Endothelial cell of umbilical vein (primary cell): ENCODE data around the gene GLDN. TPM values are rescaled to one million over a fixed set of nuclear protein-coding genes. Genes with fewer than 3 reads are reported as not detected.

Experiments used
- BruUV-seq: library from RNA; stranded (reverse); fragments of 400-500 nt; replicated peaks from 2 replicates; lab custom pipeline; 2021; lab: Mats Ljungman, UMichigan
- CTCF ChIA-PET: fragments of 300-600, 350-600 bp; sonication (Branson Sonifier 250); formaldehyde crosslinking; loops from one replicate; lab custom pipeline; 2021; ENCODE audit warnings: antibody characterized with exemption, inconsistent platforms; lab: Charles Lee
- POLR2A ChIA-PET: fragments of 300-600, 350-600 bp; sonication (Branson Sonifier 250); formaldehyde crosslinking; loops from one replicate; lab custom pipeline; 2021; ENCODE audit warnings: antibody characterized with exemption, inconsistent platforms; lab: Charles Lee
- DNase-seq: peaks from one replicate; pipeline ENCODE4 v3.0.0-alpha.2; 2011; ENCODE audit warnings: low read depth, low spot score
- FAIRE-seq: peaks from 2 replicates; lab custom pipeline; 2011; peaks lifted over from hg19 to GRCh38; lab: Jason Lieb, UNC
- H2AFZ ChIP-seq: 2 replicates; pipeline ENCODE4 v1.6.0; 2012; ENCODE audit warnings: low read depth, low read length, control low read depth, inconsistent platforms
- H3K27ac ChIP-seq: 2 replicates; pipeline ENCODE4 v1.5.1; 2011; ENCODE audit warnings: low read depth, mild to moderate bottlenecking, control low read depth, low read length, moderate library complexity; ENCODE audit not compliant: insufficient read depth
- H3K27me3 ChIP-seq, 2 experiments: 2 replicates each; pipeline versions ENCODE4 v1.6.0 to v1.6.1; 2011; ENCODE audit warnings: low read length in 2 of 2, mixed read lengths in 1 of 2; ENCODE audit not compliant: control insufficient read depth in 2 of 2, insufficient read depth in 2 of 2
- H3K36me3 ChIP-seq, 2 experiments: 2 replicates in 1 of 2; 3 replicates in 1 of 2; pipeline ENCODE4 v1.5.1; 2011; ENCODE audit warnings: low read length in 2 of 2, mild to moderate bottlenecking in 1 of 2, moderate library complexity in 1 of 2; ENCODE audit not compliant: control insufficient read depth in 2 of 2, insufficient read depth in 2 of 2; ENCODE audit errors: extremely low read depth in 1 of 2
- H3K4me1 ChIP-seq: 3 replicates; pipeline ENCODE4 v1.5.1; 2011; ENCODE audit warnings: mild to moderate bottlenecking, low read length; ENCODE audit not compliant: control insufficient read depth, insufficient read depth; ENCODE audit errors: extremely low read depth
- H3K4me2 ChIP-seq: 2 replicates; pipeline ENCODE4 v1.6.1; 2011; ENCODE audit warnings: low read length, control low read depth, mixed read lengths; ENCODE audit not compliant: insufficient read depth
- H3K4me3 ChIP-seq, 3 experiments: fragments of 200-600 bp in 1 of 3; sonication (generic), shearing (Covaris generic) in 1 of 3; replicated peaks in 1 of 3; 2 replicates each; pipeline ENCODE4 v1.5.1; 2011 to 2016; ENCODE audit warnings: control low read depth in 3 of 3, low read length in 3 of 3, mild to moderate bottlenecking in 2 of 3, inconsistent platforms in 1 of 3, low read depth in 1 of 3, moderate library complexity in 1 of 3; ENCODE audit not compliant: insufficient read depth in 1 of 3
- H3K79me2 ChIP-seq: 2 replicates; pipeline ENCODE4 v1.6.0; 2012; ENCODE audit warnings: low read length, inconsistent platforms; ENCODE audit not compliant: control insufficient read depth, insufficient read depth
- H3K9ac ChIP-seq: replicated peaks from 2 replicates; pipeline ENCODE3; 2011; ENCODE audit warnings: low read length, control low read depth; ENCODE audit not compliant: insufficient read depth; ENCODE audit errors: extremely low read depth
- H3K9me1 ChIP-seq: replicated peaks from 3 replicates; pipeline ENCODE4 v1.6.0; 2011; ENCODE audit warnings: mild to moderate bottlenecking, low read length; ENCODE audit not compliant: control insufficient read depth, insufficient read depth; ENCODE audit errors: extremely low read depth
- H3K9me3 ChIP-seq: replicated peaks from 2 replicates; pipeline ENCODE4 v1.5.1; 2012; ENCODE audit warnings: low read length, inconsistent platforms; ENCODE audit not compliant: control insufficient read depth, insufficient read depth
- H4K20me1 ChIP-seq: replicated peaks from 2 replicates; pipeline ENCODE3; 2011; ENCODE audit warnings: mild to moderate bottlenecking, low read length; ENCODE audit not compliant: control insufficient read depth, insufficient read depth; ENCODE audit errors: extremely low read depth
- EZH2 ChIP-seq: IDR thresholded peaks from 2 replicates; pipeline ENCODE4 v1.6.1; 2012; ENCODE audit warnings: borderline replicate concordance, low read depth, mild to moderate bottlenecking, moderate library complexity, low read length, inconsistent platforms; ENCODE audit not compliant: severe bottlenecking
- FOS ChIP-seq: IDR thresholded peaks from 2 replicates; pipeline ENCODE4 v1.6.1; 2011; ENCODE audit warnings: mild to moderate bottlenecking, low read length, moderate library complexity, borderline replicate concordance; ENCODE audit not compliant: insufficient read depth
- GATA2 ChIP-seq: IDR thresholded peaks from 2 replicates; pipeline ENCODE4 v1.7.0; 2011; ENCODE audit warnings: low read depth, mild to moderate bottlenecking, moderate library complexity, mixed read lengths, low read length; ENCODE audit not compliant: insufficient read length, insufficient read depth
- JUN ChIP-seq: IDR thresholded peaks from 2 replicates; pipeline ENCODE4 v1.6.1; 2011; ENCODE audit warnings: borderline replicate concordance, low read depth; ENCODE audit not compliant: insufficient read length, insufficient read depth
- MAX ChIP-seq: IDR thresholded peaks from 2 replicates; pipeline ENCODE4 v1.6.1; 2011; ENCODE audit not compliant: insufficient read depth, insufficient read length
- MYC ChIP-seq: IDR thresholded peaks from one replicate; pipeline ENCODE4 v1.6.1; 2011; ENCODE audit warnings: mild to moderate bottlenecking, low read depth, low read length
- POLR2A ChIP-seq: IDR thresholded peaks from 2 replicates; pipeline ENCODE4 v1.6.1; 2012; ENCODE audit warnings: low read depth, mild to moderate bottlenecking, control low read depth, low read length
- POLR2AphosphoS5 ChIP-seq: IDR thresholded peaks from 2 replicates; pipeline ENCODE4 v1.6.1; 2012; ENCODE audit warnings: low read depth, mild to moderate bottlenecking, control low read depth, low read length, moderate library complexity; ENCODE audit not compliant: insufficient read depth
- dilution Hi-C: fragments of 300-500 bp; cut with MboI; formaldehyde crosslinking; loops from one replicate; pipeline ENCODE4 v1.15.0; 2019; ENCODE audit warnings: low sequenced_read_pairs; ENCODE audit not compliant: extremely low pct_ligation_motif_present
- intact Hi-C: fragments of 100-400 bp; cut with micrococcal nuclease; formaldehyde crosslinking; loops from one replicate; pipeline ENCODE4 v1.10.0; 2022
- polyA plus RNA-seq, 4 experiments: library from polyadenylated mRNA; depleted of rRNA in 3 of 4; stranded (reverse) in 3 of 4; unstranded in 1 of 4; fragments of >200 nt; gene quantifications; 2 replicates each; pipeline versions ENCODE4 v1.2.1 to v1.2.3, GENCODE V29; 2011 to 2012; ENCODE audit warnings: missing spikeins in 1 of 4
- total RNA-seq: library from RNA; stranded (reverse); gene quantifications from 2 replicates; pipeline ENCODE4 v1.2.3, GENCODE V29; 2021
- TF ChIP-seq, protein P1 (sequence below), 2 donors: IDR thresholded peaks; 1 replicate in 1 of 2; 2 replicates in 1 of 2; pipeline ENCODE4 v1.5.1; 2011; ENCODE audit warnings: low read length in 2 of 2, mild to moderate bottlenecking in 2 of 2, moderate library complexity in 2 of 2, control low read depth in 1 of 2, inconsistent platforms in 1 of 2, low read depth in 1 of 2; ENCODE audit not compliant: insufficient read depth in 1 of 2; ENCODE audit errors: extremely low read depth in 1 of 2

The GLDN gene
- total and polyA plus RNA-seq, 2 donors (not counting 3 experiments of a cell fraction or from before 2014, with no cell fraction given) = not detected

- Histone ChIP-seq H3K27me3 (peaks cover 1 to 7% of the 10 kb centered on the region in 2 experiments), H3K4me1 (no peaks in the 10 kb centered on the region), H3K9me1 (no peaks in the 10 kb centered on the region), H3K9ac (no peak overlapping the region), H3K4me3 (no peak overlapping the region), H4K20me1 (no peaks in the 10 kb centered on the region), H3K4me2 (no peak overlapping the region), H3K36me3 (no peaks in the 10 kb centered on the region), H3K9me3 (no peaks in the 10 kb centered on the region), H3K79me2 (no peaks in the 10 kb centered on the region), H2AFZ (no peak overlapping the region), H3K27ac (no peak overlapping the region)
- CTCF ChIA-PET = interaction anchor here (1.3 kb wide), 1 partner anchor 13 kb away, joined by 5 read pairs; no protein-coding TSS in a partner anchor
- TF ChIP-seq, protein P1, sequence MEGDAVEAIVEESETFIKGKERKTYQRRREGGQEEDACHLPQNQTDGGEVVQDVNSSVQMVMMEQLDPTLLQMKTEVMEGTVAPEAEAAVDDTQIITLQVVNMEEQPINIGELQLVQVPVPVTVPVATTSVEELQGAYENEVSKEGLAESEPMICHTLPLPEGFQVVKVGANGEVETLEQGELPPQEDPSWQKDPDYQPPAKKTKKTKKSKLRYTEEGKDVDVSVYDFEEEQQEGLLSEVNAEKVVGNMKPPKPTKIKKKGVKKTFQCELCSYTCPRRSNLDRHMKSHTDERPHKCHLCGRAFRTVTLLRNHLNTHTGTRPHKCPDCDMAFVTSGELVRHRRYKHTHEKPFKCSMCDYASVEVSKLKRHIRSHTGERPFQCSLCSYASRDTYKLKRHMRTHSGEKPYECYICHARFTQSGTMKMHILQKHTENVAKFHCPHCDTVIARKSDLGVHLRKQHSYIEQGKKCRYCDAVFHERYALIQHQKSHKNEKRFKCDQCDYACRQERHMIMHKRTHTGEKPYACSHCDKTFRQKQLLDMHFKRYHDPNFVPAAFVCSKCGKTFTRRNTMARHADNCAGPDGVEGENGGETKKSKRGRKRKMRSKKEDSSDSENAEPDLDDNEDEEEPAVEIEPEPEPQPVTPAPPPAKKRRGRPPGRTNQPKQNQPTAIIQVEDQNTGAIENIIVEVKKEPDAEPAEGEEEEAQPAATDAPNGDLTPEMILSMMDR (IDR thresholded peaks at IDR 0.05; ENCODE audit: extremely low read depth in 1 of 2, insufficient read depth in 1 of 2, low read depth in 1 of 2, low read length in 2 of 2) = no peak
- TF ChIP-seq MYC = no peak
- TF ChIP-seq POLR2AphosphoS5 = no peak
- no peak for TF ChIP-seq FOS
- no peak for TF ChIP-seq POLR2A
- no peak for TF ChIP-seq GATA2
- no peak for TF ChIP-seq JUN
- no peak for TF ChIP-seq EZH2
- no peak for TF ChIP-seq MAX
- no TSS peak for BruUV-seq
- intact Hi-C loops = no loop called here
- FAIRE-seq = no peak
- DNase-seq = no peak
- dilution Hi-C loops = no loop called here
- POLR2A ChIA-PET = no interaction called here
These were observed 97.1 kb downstream of the GLDN start for GRCh38 chr15:51438526-51438925.
